22Rv1 (cell line): ENCODE results near the gene RFTN1.

Source experiments
- ZFX ChIP-seq: fragments of 450-650 bp; IDR thresholded peaks from 2 replicates; pipeline ENCODE4 v1.6.1; 2017; ENCODE audit warnings: antibody characterized with exemption, borderline replicate concordance
- TF ChIP-seq, protein P1 (sequence below): fragments of 450-650 bp; IDR thresholded peaks from 2 replicates; pipeline ENCODE4 v1.5.1; 2017; ENCODE audit warnings: mild to moderate bottlenecking

DNA sequence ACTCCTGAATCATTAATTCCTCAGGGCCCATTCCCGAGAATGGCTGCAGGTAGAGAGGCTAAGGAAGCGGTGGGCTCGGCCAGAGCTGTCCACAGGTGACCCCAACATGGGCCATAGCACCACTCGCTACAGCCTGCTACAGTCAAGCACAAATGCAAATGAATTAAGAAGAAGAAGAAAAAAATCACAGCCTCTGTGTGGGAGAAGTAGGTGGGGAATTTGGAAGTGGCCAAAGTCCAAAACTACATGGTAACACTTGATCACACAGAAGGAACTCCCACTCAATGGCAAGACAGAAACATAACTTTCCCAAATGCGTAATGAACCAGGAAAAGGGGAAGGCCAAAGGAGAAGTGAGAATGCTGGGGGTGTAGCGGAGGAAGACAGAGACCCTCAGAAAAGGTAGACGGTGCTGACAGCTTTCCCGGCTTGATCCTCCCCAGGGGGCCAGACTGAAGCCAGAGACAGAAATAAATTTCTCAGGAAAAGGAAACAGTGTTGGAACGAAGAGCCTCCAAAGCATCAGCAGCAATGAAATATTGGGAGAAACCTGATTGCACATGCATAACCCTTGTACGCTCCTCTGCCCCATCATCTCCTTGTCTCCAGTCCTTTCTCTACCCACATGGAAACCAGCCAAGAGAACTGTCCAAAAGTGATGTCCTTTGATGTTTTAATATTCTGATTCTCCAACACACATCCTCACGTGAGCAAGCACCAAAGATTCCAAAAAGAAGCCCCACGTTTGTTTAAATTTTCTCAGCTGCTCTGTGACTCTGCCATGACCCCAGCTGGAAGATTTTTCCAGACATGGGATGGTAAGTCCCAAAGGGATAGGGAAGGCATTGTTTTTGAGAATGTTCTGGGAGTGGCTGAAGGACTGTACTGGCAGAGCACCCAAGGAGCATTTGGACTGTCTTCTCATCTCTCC is 140.9 kb downstream of the RFTN1 start:
- TF ChIP-seq, protein P1, sequence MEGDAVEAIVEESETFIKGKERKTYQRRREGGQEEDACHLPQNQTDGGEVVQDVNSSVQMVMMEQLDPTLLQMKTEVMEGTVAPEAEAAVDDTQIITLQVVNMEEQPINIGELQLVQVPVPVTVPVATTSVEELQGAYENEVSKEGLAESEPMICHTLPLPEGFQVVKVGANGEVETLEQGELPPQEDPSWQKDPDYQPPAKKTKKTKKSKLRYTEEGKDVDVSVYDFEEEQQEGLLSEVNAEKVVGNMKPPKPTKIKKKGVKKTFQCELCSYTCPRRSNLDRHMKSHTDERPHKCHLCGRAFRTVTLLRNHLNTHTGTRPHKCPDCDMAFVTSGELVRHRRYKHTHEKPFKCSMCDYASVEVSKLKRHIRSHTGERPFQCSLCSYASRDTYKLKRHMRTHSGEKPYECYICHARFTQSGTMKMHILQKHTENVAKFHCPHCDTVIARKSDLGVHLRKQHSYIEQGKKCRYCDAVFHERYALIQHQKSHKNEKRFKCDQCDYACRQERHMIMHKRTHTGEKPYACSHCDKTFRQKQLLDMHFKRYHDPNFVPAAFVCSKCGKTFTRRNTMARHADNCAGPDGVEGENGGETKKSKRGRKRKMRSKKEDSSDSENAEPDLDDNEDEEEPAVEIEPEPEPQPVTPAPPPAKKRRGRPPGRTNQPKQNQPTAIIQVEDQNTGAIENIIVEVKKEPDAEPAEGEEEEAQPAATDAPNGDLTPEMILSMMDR = no peak
- TF ChIP-seq ZFX = no peak
